ENCODE results near the gene FOXO3. TPM values are rescaled to one million over a fixed set of nuclear protein-coding genes. Genes with fewer than 3 reads are reported as not detected.

The FOXO3 gene
- total RNA-seq, 4 donors from 2014 or later: 146 to 200 (median 166) TPM

DNA sequence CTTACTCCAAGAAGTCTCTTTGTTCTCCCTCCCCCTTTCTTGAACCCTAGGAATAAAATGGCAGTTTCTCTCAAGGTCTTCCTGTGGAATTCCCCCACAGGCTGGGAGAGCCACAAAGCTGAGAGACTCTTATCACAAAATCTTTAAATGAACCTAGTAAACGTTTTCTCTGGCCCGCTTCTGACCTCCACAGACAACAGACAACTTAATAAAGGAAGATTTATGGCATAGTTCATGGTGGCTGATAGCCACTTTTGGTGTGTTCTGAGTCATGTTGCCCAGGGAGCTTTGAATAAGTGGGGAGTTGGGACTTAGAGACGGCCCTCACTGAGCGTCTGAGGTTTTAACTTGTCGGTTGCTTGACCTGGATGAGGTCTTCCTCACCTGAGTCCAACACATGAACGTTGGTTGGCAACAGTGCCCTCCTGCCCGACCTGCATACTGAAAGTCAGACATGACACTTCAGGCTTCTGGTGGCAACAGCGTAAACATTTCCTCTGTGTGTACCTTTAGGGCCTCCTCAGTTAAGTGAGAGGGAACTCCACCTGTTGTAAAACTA, 124.1 kb downstream of the FOXO3 start:
- Histone ChIP-seq H3K9me3 (no peaks in the 10 kb centered on the region), H3K27ac (no peak overlapping the region), H3K4me1 (peaks cover 4 to 52% (median 19%) of the 10 kb centered on the region in 4 donors), H3K27me3 (no peaks in the 10 kb centered on the region), H3K36me3 (peaks cover 0 to 33% (median 0%) of the 10 kb centered on the region in 3 donors), H3K4me3 (no peak overlapping the region)
- DNase-seq (ENCODE audit: low spot score in 2 of 2): no peak
- WGBS, 2 donors: 62 to 65% methylated on average over 8 of the region's 8 CpGs
- TF ChIP-seq EP300 (IDR thresholded peaks at IDR 0.05) (no peak), POLR2A (IDR thresholded peaks at IDR 0.05) (no peak), CTCF (IDR thresholded peaks at IDR 0.05) (no peak)

GRCh38 chr6:108685970-108686369, 125.3 kb downstream of the FOXO3 start:
- H3K36me3 ChIP-seq: peaks cover 0 to 35% (median 0%) of the 10 kb centered on the region in 3 donors
- no peaks in the 10 kb centered on the region for H3K9me3 ChIP-seq
- H3K4me1 ChIP-seq: peaks cover 4 to 60% (median 23%) of the 10 kb centered on the region in 4 donors
- DNase-seq (ENCODE audit: low spot score in 2 of 2): no peak
- H3K4me3 ChIP-seq: no peak overlapping the region
- H3K27ac ChIP-seq: no peak overlapping the region
- TF ChIP-seq EP300 (IDR thresholded peaks at IDR 0.05) (no peak), CTCF (IDR thresholded peaks at IDR 0.05) (no peak), POLR2A (IDR thresholded peaks at IDR 0.05) (no peak)
- WGBS, 2 donors: 86 to 89% methylated on average over 4 of the region's 4 CpGs
- H3K27me3 ChIP-seq: no peaks in the 10 kb centered on the region

GRCh38 chr6:108686896-108687295, 126.2 kb downstream of the FOXO3 start:
- peaks cover 4 to 57% (median 23%) of the 10 kb centered on the region in 4 donors for H3K4me1 ChIP-seq
- H3K4me3 ChIP-seq: no peak overlapping the region
- DNase-seq (ENCODE audit: low spot score in 2 of 2): no peak
- no peak overlapping the region for H3K27ac ChIP-seq
- 85 to 89% methylated on average over 6 of the region's 6 CpGs for WGBS, 2 donors
- TF ChIP-seq POLR2A (IDR thresholded peaks at IDR 0.05) (no peak), EP300 (IDR thresholded peaks at IDR 0.05) (no peak), CTCF (IDR thresholded peaks at IDR 0.05) (no peak)
- H3K9me3 ChIP-seq: no peaks in the 10 kb centered on the region
- peaks cover 0 to 35% (median 0%) of the 10 kb centered on the region in 3 donors for H3K36me3 ChIP-seq
- no peaks in the 10 kb centered on the region for H3K27me3 ChIP-seq

- Histone ChIP-seq H3K4me3 (no peak overlapping the region), H3K9me3 (no peaks in the 10 kb centered on the region), H3K4me1 (peaks cover 4 to 47% (median 23%) of the 10 kb centered on the region in 4 donors), H3K36me3 (peaks cover 0 to 31% (median 0%) of the 10 kb centered on the region in 3 donors), H3K27me3 (no peaks in the 10 kb centered on the region), H3K27ac (peak overlapping the region in 1 of 4 donors; percentile 5)
- DNase-seq (ENCODE audit: low spot score in 2 of 2): no peak
- no peak for TF ChIP-seq EP300 (IDR thresholded peaks at IDR 0.05)
- no peak for TF ChIP-seq CTCF (IDR thresholded peaks at IDR 0.05)
- no peak for TF ChIP-seq POLR2A (IDR thresholded peaks at IDR 0.05)
- 88 to 97% methylated on average over 1 of the region's 1 CpG for WGBS, 2 donors
Observed at GRCh38 chr6:108687921-108688320, 127.2 kb downstream of the FOXO3 start.

GRCh38 chr6:108689272-108690161, 128.8 kb downstream of the FOXO3 start:
- Histone ChIP-seq H3K4me3 (no peak overlapping the region), H3K27ac (peak overlapping the region in 3 of 4 donors; percentile 17 to 76 (median 71)), H3K9me3 (no peaks in the 10 kb centered on the region), H3K27me3 (no peaks in the 10 kb centered on the region), H3K4me1 (peaks cover 4 to 46% (median 23%) of the 10 kb centered on the region in 4 donors), H3K36me3 (peaks cover 0 to 31% (median 0%) of the 10 kb centered on the region in 3 donors)
- peak; percentile 81 to 82 for DNase-seq (ENCODE audit: low spot score in 2 of 2)
- TF ChIP-seq EP300 (IDR thresholded peaks at IDR 0.05) (peak; percentile 66 to 98), POLR2A (IDR thresholded peaks at IDR 0.05) (no peak)
- WGBS, 2 donors: 51 to 59% methylated on average over 14 to 15 of the region's 15 CpGs
